Mucosa of rectum (tissue), 2 donors: ENCODE measurements around the gene SYT2.

Experiments
- H3K27ac ChIP-seq, 2 donors: one replicate each; pipeline ENCODE4 v1.7.0; 2013; ENCODE audit warnings: inconsistent platforms in 2 of 2, low read depth in 2 of 2, low read length in 2 of 2
- H3K27me3 ChIP-seq, 2 donors: one replicate each; pipeline ENCODE4 v1.7.0; 2013; ENCODE audit warnings: low read length in 2 of 2; ENCODE audit not compliant: control insufficient read depth in 2 of 2, insufficient read depth in 2 of 2
- H3K36me3 ChIP-seq, 2 donors: one replicate each; pipeline ENCODE4 v1.7.0; 2013; ENCODE audit warnings: low read length in 2 of 2; ENCODE audit not compliant: control insufficient read depth in 2 of 2, insufficient read depth in 2 of 2
- H3K4me1 ChIP-seq, 2 donors: one replicate each; pipeline ENCODE4 v1.7.0; 2013; ENCODE audit warnings: low read length in 2 of 2, mild to moderate bottlenecking in 1 of 2; ENCODE audit not compliant: control insufficient read depth in 2 of 2, insufficient read depth in 2 of 2
- H3K4me3 ChIP-seq, 2 donors: one replicate each; pipeline ENCODE4 v1.7.0; 2013; ENCODE audit warnings: low read length in 2 of 2
- H3K9ac ChIP-seq, 2 donors: one replicate each; pipeline ENCODE4 v1.7.0; 2013; ENCODE audit warnings: low read length in 2 of 2, low read depth in 1 of 2, mild to moderate bottlenecking in 1 of 2
- H3K9me3 ChIP-seq, 2 donors: one replicate each; pipeline ENCODE4 v1.7.0; 2013; ENCODE audit warnings: low read length in 2 of 2; ENCODE audit not compliant: control insufficient read depth in 2 of 2
- donor health status: healthy.
- donor health status: Normal muscosa, but diverticular disease.

SYT2 gene

DNA sequence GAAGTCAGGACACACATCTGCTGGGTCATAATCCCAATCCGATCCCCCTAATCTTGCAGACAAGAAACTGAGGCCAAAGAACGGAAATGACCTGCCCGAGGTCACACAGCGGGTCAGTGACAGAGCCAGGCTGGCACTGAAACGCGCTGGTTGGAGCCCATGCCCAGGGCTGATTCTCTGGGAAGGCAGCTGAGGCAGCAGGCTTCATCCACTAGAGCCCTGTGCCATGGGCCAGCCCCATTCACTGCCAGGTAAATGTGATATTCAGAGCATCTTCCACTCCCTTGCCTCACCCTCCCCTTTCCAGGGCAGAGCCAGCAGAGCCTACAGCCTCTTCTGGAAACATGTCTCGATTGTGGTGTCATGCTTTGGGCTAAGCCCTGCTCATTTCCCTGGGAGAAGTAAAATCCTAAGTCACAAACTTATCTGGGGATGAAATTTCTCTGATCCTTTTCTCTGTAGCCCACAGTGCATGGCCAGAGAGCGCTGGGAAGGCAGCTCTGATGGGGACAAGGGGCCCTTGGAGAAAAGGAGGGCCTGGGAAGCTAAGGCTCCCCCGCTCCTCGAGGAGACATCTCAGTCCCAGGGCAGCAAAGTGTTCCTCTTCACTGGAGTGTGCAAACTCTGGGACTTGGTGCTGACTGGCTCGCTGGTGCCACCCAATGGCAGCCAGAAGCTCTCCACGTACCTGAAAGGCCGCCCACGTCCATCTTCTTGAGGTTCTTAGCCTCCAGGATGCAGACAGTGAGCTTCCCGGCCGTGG lies 110.4 kb downstream of the SYT2 start:
- Histone ChIP-seq H3K4me1 (no peaks in the 10 kb centered on the region), H3K9me3 (no peaks in the 10 kb centered on the region), H3K36me3 (peaks cover 10 to 14% of the 10 kb centered on the region in 2 donors), H3K9ac (no peak overlapping the region), H3K27me3 (no peaks in the 10 kb centered on the region), H3K4me3 (no peak overlapping the region), H3K27ac (peak overlapping the region in 1 of 2 donors; percentile 1)

GRCh38 chr1:202597090-202597761 lies 113.0 kb downstream of the SYT2 start:
- no peak overlapping the region for H3K27ac ChIP-seq
- no peak overlapping the region for H3K9ac ChIP-seq
- H3K4me3 ChIP-seq, result no peak overlapping the region

DNA sequence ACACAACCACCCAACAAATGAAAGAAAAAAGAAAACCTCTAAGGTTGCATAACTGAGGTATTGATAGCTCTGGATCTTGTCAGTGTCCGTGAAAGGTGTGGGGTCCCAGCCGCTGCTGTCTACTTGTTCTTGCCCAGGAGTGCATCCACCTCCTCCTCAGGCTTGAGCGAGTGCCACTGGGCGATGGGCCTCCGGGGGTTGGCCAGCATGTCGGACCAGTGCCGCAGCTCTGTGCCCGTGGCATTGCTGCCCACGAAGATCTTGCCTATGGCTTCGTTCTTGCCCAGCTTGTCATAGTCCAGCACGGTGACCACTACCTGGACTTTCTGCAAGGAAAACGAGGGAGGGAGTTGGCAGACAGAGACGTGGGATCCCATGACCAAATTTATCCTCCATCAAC lies 113.6 kb downstream of the SYT2 start:
- Histone ChIP-seq H3K27me3 (no peaks in the 10 kb centered on the region), H3K27ac (no peak overlapping the region), H3K4me3 (no peak overlapping the region), H3K4me1 (no peaks in the 10 kb centered on the region), H3K36me3 (peaks cover 10 to 15% of the 10 kb centered on the region in 2 donors), H3K9ac (no peak overlapping the region), H3K9me3 (no peaks in the 10 kb centered on the region)

More at GRCh38 chr1:202597090-202597761, 113.0 kb downstream of the SYT2 start:
- Histone ChIP-seq H3K9me3 (no peaks in the 10 kb centered on the region), H3K4me1 (no peaks in the 10 kb centered on the region), H3K36me3 (peaks cover 13 to 14% of the 10 kb centered on the region in 2 donors), H3K27me3 (no peaks in the 10 kb centered on the region)

DNA sequence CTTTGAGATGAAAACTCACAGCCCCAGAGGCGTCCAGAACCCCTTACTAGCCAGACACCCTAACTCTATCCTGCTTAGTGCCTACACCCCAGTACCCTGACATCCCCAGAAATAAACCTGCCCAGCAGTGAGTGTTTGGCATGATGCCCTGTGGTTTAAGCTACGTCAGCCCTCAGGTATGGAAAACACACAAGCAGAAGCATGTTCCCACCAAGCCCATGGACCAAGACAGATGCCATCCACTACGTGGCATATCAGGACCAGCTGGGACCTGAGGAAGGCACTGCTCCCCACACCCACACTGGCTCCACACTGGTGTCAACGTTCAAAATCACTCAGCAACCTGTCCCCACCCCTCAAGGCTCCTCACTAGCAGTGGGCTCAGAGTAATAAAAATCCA lies 116.4 kb downstream of the SYT2 start:
- Histone ChIP-seq H3K9me3 (no peaks in the 10 kb centered on the region), H3K4me1 (peaks cover 0 to 4% of the 10 kb centered on the region in 2 donors), H3K36me3 (peaks cover 9 to 11% of the 10 kb centered on the region in 2 donors), H3K27me3 (no peaks in the 10 kb centered on the region), H3K9ac (no peak overlapping the region), H3K4me3 (no peak overlapping the region), H3K27ac (no peak overlapping the region)

- Histone ChIP-seq H3K36me3 (peaks cover 9 to 15% of the 10 kb centered on the region in 2 donors), H3K27ac (no peak overlapping the region), H3K4me1 (peaks cover 0 to 9% of the 10 kb centered on the region in 2 donors)
Observed at GRCh38 chr1:202592146-202592545, 118.1 kb downstream of the SYT2 start.

DNA sequence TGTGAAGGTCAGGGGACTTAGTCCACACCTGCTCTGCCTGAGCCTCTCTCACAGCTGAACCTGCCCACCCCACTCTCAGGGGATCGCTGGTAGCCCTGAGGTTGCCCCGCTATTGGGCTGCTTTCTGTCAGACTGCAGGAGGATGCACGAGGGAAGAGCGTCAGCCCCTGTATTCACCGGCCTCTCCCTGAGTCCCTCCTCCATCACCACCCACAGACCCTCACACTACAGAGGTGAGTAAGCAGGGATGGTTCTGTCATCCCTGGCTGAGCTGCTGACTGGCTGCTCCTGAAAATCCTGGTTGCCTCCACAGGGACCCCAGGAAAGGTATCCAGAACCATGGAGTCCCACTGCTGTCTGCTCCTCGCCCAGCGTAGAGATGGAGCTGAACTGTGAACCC lies 118.7 kb downstream of the SYT2 start:
- Histone ChIP-seq H3K4me1 (peaks cover 0 to 9% of the 10 kb centered on the region in 2 donors), H3K9ac (no peak overlapping the region), H3K27me3 (no peaks in the 10 kb centered on the region), H3K27ac (no peak overlapping the region), H3K4me3 (no peak overlapping the region), H3K36me3 (peaks cover 5 to 10% of the 10 kb centered on the region in 2 donors), H3K9me3 (no peaks in the 10 kb centered on the region)

More at GRCh38 chr1:202592146-202592545, 118.1 kb downstream of the SYT2 start:
- no peak overlapping the region for H3K9ac ChIP-seq
- no peaks in the 10 kb centered on the region for H3K27me3 ChIP-seq
- H3K4me3 ChIP-seq, result no peak overlapping the region
- no peaks in the 10 kb centered on the region for H3K9me3 ChIP-seq

DNA sequence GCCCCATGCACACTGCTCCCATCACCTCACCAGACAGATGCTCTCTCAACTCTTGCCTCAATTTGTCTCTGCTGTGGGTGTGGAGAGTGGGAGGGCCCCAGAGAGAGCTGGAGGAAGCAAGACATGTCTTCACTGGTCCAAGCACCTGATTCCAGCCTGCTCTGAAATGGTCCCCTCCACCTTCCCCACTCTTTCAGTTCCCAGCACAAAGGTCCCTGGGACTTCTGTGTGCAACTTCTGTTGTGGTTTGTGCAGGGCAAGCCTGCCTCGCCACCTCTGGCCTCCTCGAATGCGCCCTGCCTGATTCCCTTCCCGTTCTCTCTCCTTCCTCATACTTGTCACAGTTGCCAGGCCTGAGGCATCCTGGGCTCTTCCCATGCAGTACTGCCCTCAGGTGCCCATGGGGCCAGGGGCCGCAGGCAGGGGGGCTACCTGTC lies 119.3 kb downstream of the SYT2 start:
- H3K36me3 ChIP-seq, result peaks cover 5 to 10% of the 10 kb centered on the region in 2 donors
- H3K27ac ChIP-seq, result no peak overlapping the region
- H3K9ac ChIP-seq, result no peak overlapping the region
- no peaks in the 10 kb centered on the region for H3K9me3 ChIP-seq
- peaks cover 0 to 9% of the 10 kb centered on the region in 2 donors for H3K4me1 ChIP-seq
- H3K27me3 ChIP-seq, result no peaks in the 10 kb centered on the region
- no peak overlapping the region for H3K4me3 ChIP-seq

- H3K4me1 ChIP-seq, result peaks cover 0 to 9% of the 10 kb centered on the region in 2 donors
- H3K9ac ChIP-seq, result no peak overlapping the region
- H3K36me3 ChIP-seq, result peaks cover 5 to 10% of the 10 kb centered on the region in 2 donors
- H3K9me3 ChIP-seq, result no peaks in the 10 kb centered on the region
- no peaks in the 10 kb centered on the region for H3K27me3 ChIP-seq
- no peak overlapping the region for H3K27ac ChIP-seq
- no peak overlapping the region for H3K4me3 ChIP-seq
Observed at GRCh38 chr1:202590126-202590525, 120.1 kb downstream of the SYT2 start.

DNA sequence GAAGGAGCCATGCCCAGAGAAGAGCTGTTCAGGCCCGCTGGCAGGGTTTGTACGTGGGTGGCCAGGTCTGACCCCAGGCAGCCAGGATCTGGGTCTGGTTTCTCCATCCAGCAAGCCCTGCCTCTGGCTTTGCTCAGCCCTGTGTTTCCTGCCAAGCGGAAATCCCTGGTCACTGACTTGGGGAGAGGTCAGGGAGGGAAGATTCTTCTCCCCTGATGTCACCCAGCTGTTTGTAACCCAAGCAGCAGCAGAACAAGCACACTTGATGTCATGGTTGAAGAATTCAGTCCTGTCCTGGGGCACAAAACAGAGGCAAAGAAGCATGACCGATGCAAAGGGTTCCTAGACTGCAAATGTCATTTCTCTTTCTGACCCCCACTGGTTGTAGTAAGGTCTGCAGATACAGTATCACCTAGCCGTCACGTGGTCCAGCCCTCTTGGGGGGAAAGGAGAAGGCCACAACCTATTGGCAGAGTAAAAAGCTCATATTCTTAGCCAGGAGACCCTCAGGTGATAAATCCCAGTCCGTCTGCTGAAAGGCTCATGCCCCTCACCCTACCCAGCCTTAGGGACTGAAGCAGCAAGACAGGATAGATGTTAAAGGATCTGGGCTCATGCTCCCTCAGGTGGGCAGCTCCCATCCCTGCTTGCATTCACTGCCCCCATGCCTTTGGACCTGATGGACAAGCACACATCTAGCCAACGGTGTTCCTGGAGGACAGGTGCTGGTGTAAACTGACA lies 120.9 kb downstream of the SYT2 start:
- Histone ChIP-seq H3K27ac (peak overlapping the region; percentile 50 to 76), H3K27me3 (no peaks in the 10 kb centered on the region), H3K9me3 (no peaks in the 10 kb centered on the region), H3K9ac (no peak overlapping the region), H3K4me3 (no peak overlapping the region), H3K36me3 (peaks cover 5 to 12% of the 10 kb centered on the region in 2 donors), H3K4me1 (peaks cover 0 to 9% of the 10 kb centered on the region in 2 donors)
